GM21423 (cell line): ENCODE measurements around the gene ZNF865.
A peak's percentile ranks its signal among the peaks of the same experiment; 100 is the strongest.
"Not testable (repeated sequence)": the region's sequence is repeated elsewhere in the genome, so short reads cannot be mapped to it uniquely, and the experiment has no call there.

ENCODE experiments used
- ATAC-seq: cut with Tn5 transposase; IDR thresholded peaks from one replicate; pipeline ENCODE4 v1.9.1; 2021; ENCODE audit warnings: mild to moderate bottlenecking, moderate library complexity; ENCODE audit not compliant: unreplicated experiment

ZNF865 gene

GRCh38 chr19:55605637-55606470 is at the start of gene ZNF865:
Gene ZNF865 (plus strand): TSS chr19:55605647. CDS start chr19:55613619, 7,972 bp downstream.
- peak; percentile 35 for ATAC-seq

GRCh38 chr19:55559684-55560083 is 45.8 kb upstream of the ZNF865 start:
- ATAC-seq, result no peak

- no peak for ATAC-seq
These were observed 42.2 kb upstream of the ZNF865 start for GRCh38 chr19:55563261-55563690.

- no peak for ATAC-seq
These were observed 38.6 kb upstream of the ZNF865 start for GRCh38 chr19:55566823-55567222.

GRCh38 chr19:55567708-55568328 is 37.6 kb upstream of the ZNF865 start:
- no peak for ATAC-seq

- ATAC-seq, result not testable (repeated sequence)
These were observed 36.0 kb upstream of the ZNF865 start for GRCh38 chr19:55569477-55569876.

GRCh38 chr19:55573929-55574328 is 31.5 kb upstream of the ZNF865 start:
- not testable (repeated sequence) for ATAC-seq

- no peak for ATAC-seq
These were observed 28.7 kb upstream of the ZNF865 start for GRCh38 chr19:55576746-55577145.

GRCh38 chr19:55578031-55578760 is 27.3 kb upstream of the ZNF865 start:
- no peak for ATAC-seq

GRCh38 chr19:55578761-55579747 is 26.4 kb upstream of the ZNF865 start:
- no peak for ATAC-seq

GRCh38 chr19:55579766-55580621 is 25.5 kb upstream of the ZNF865 start:
- no peak for ATAC-seq

- peak; percentile 43 for ATAC-seq
These were observed 24.8 kb upstream of the ZNF865 start, which contains the start of gene ZNF579 for GRCh38 chr19:55580628-55581144. Gene ZNF579 (minus strand): TSS chr19:55580848. CDS start chr19:55579639, 1,209 bp downstream.

GRCh38 chr19:55581145-55581822 is 24.2 kb upstream of the ZNF865 start:
- no peak for ATAC-seq

- no peak for ATAC-seq
These were observed 23.6 kb upstream of the ZNF865 start for GRCh38 chr19:55581823-55582223.

GRCh38 chr19:55582284-55582683 is 23.2 kb upstream of the ZNF865 start:
- not testable (repeated sequence) for ATAC-seq

GRCh38 chr19:55583897-55584296 is 21.6 kb upstream of the ZNF865 start:
- ATAC-seq, result not testable (repeated sequence)

GRCh38 chr19:55584871-55585270 is 20.6 kb upstream of the ZNF865 start:
- no peak for ATAC-seq

GRCh38 chr19:55585658-55586339 is 19.6 kb upstream of the ZNF865 start:
- ATAC-seq, result no peak
